ENCODE results near the gene ROBO2. TPM values are rescaled to one million over a fixed set of nuclear protein-coding genes. Genes with fewer than 3 reads are reported as not detected.

The ROBO2 gene
- total RNA-seq, 2 donors from 2014 or later: 9.8 to 9.9 TPM

GRCh38 chr3:76998555-76998954 is 41.3 kb upstream of the ROBO2 start:
- H3K4me3 ChIP-seq: no peak overlapping the region
- H3K27me3 ChIP-seq (replicated peaks; ENCODE audit: insufficient read depth): no peaks in the 10 kb centered on the region
- H3K4me1 ChIP-seq (ENCODE audit: control insufficient read depth in 1 of 2, low read depth in 2 of 2): no peaks in the 10 kb centered on the region
- DNase-seq (ENCODE audit: low spot score): no peak
- no peak overlapping the region for H3K27ac ChIP-seq
- ATAC-seq (ENCODE audit: insufficient number of reproducible peaks, low FRiP score, low read depth): no peak
- TF ChIP-seq CTCF (IDR thresholded peaks at IDR 0.05): no peak
- H3K36me3 ChIP-seq: no peaks in the 10 kb centered on the region
- H3K9me3 ChIP-seq: no peaks in the 10 kb centered on the region

DNA sequence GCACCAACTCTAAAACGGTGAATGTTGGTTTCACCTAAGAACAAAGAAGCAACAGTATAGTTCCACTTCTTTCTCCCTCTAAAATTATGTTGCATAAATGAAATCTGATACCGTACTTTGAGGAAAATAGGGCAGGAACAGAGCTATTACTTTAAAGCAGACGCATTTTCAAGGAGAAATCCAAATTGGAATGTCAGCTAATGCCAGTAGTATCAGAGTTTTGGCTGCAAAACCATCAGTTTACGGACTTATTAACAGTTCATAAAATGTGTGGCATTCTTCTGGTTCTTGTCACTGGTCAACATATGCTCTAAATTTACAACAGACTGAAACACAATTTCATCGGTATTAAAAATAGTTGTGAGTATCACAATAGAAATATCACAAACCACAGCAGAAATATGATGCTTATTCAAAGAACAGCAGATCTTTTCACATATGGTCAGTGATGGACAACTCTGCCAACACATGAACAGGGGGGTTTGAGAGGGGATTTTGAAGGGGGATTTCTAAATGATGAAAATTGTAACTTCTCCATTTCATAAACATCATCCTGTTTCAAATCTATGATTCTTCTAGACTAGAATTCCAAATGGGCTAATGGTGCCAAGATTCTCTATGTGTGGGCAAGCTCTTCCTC is 38.7 kb upstream of the ROBO2 start:
- H3K4me3 ChIP-seq: no peak overlapping the region
- DNase-seq (ENCODE audit: low spot score): no peak
- no peaks in the 10 kb centered on the region for H3K9me3 ChIP-seq
- no peak for TF ChIP-seq CTCF (IDR thresholded peaks at IDR 0.05)
- no peaks in the 10 kb centered on the region for H3K36me3 ChIP-seq
- ATAC-seq (ENCODE audit: insufficient number of reproducible peaks, low FRiP score, low read depth): no peak
- no peak overlapping the region for H3K27ac ChIP-seq
- no peaks in the 10 kb centered on the region for H3K27me3 ChIP-seq (replicated peaks; ENCODE audit: insufficient read depth)
- no peaks in the 10 kb centered on the region for H3K4me1 ChIP-seq (ENCODE audit: control insufficient read depth in 1 of 2, low read depth in 2 of 2)

GRCh38 chr3:77014226-77014625 is 25.7 kb upstream of the ROBO2 start:
- no peaks in the 10 kb centered on the region for H3K4me1 ChIP-seq (ENCODE audit: control insufficient read depth in 1 of 2, low read depth in 2 of 2)
- ATAC-seq (ENCODE audit: insufficient number of reproducible peaks, low FRiP score, low read depth) (no peak), DNase-seq (ENCODE audit: low spot score) (no peak)
- H3K4me3 ChIP-seq: no peak overlapping the region
- H3K36me3 ChIP-seq: no peaks in the 10 kb centered on the region
- no peaks in the 10 kb centered on the region for H3K9me3 ChIP-seq
- TF ChIP-seq CTCF (IDR thresholded peaks at IDR 0.05): no peak
- no peak overlapping the region for H3K27ac ChIP-seq
- no peaks in the 10 kb centered on the region for H3K27me3 ChIP-seq (replicated peaks; ENCODE audit: insufficient read depth)

DNA sequence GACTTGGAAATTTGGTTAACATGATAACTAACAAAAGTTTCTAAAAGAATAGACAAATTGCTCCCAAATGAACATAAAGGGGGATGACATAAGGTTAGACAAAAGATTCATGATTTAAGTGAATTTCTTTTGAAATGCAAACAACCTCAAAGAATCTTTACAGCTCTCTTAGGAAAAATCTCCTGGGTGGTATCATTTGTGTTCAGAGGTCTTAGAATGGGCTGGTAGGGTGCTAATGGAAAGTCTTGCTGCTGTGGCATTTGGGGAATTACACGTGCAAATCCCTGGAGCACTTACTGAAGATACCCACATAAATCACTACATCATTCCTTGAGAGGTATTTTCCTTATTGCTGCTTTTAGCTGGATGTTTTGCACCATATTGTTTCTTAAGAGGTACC is 14.4 kb upstream of the ROBO2 start:
- H3K4me3 ChIP-seq: no peak overlapping the region

More for the DNA sequence above, 14.4 kb upstream of the ROBO2 start:
- DNase-seq (ENCODE audit: low spot score) (no peak), ATAC-seq (ENCODE audit: insufficient number of reproducible peaks, low FRiP score, low read depth) (no peak)
- no peaks in the 10 kb centered on the region for H3K27me3 ChIP-seq (replicated peaks; ENCODE audit: insufficient read depth)
- H3K4me1 ChIP-seq (ENCODE audit: control insufficient read depth in 1 of 2, low read depth in 2 of 2): no peaks in the 10 kb centered on the region
- no peaks in the 10 kb centered on the region for H3K9me3 ChIP-seq
- H3K27ac ChIP-seq: no peak overlapping the region
- TF ChIP-seq CTCF (IDR thresholded peaks at IDR 0.05): no peak
- no peaks in the 10 kb centered on the region for H3K36me3 ChIP-seq
